Upper lobe of left lung (tissue), 6 donors: ENCODE results near the gene LHX3. TPM values are rescaled to one million over a fixed set of nuclear protein-coding genes. Genes with fewer than 3 reads are reported as not detected.

ENCODE experiments used
- ATAC-seq, 2 donors: fragments of 200-7000 bp; cut with Tn5 transposase; one replicate each; pipeline ENCODE4 v1.9.1; 2022; ENCODE audit warnings: mild to moderate bottlenecking in 2 of 2, moderate library complexity in 2 of 2; ENCODE audit not compliant: low FRiP score in 2 of 2
- DNase-seq, 2 donors: peaks; one replicate each; pipeline ENCODE4 v3.0.0-alpha.2; 2019 to 2020
- H3K27ac ChIP-seq, 4 donors: fragments of 200-600 bp; sonication (generic); one replicate each; pipeline ENCODE4 v1.5.1; 2016 to 2019
- H3K27me3 ChIP-seq, 4 donors: fragments of 200-600 bp; sonication (generic); one replicate each; pipeline ENCODE4 v1.5.1; 2017 to 2019
- H3K36me3 ChIP-seq, 4 donors: fragments of 200-600 bp; sonication (generic); one replicate each; pipeline ENCODE4 v1.5.1; 2016 to 2019
- H3K4me1 ChIP-seq, 4 donors: fragments of 200-600 bp; sonication (generic); one replicate each; pipeline ENCODE4 v1.5.1; 2018 to 2019
- H3K4me3 ChIP-seq, 4 donors: fragments of 200-600 bp; sonication (generic); one replicate each; pipeline ENCODE4 v1.5.1; 2017 to 2019; ENCODE audit warnings: mild to moderate bottlenecking in 2 of 4, moderate library complexity in 1 of 4
- H3K9me3 ChIP-seq, 4 donors: fragments of 200-600 bp; sonication (generic); one replicate each; pipeline ENCODE4 v1.5.1; 2018 to 2019
- CTCF ChIP-seq, 6 experiments: fragments of 450-650 bp in 4 of 6; fragments of 200-600 bp in 2 of 6; sonication (generic) in 2 of 6; IDR thresholded peaks; one replicate each; pipeline ENCODE4 v1.5.1; 2016 to 2019; ENCODE audit warnings: antibody characterized with exemption in 6 of 6
- EP300 ChIP-seq, 4 donors: sonication (generic); formaldehyde crosslinking; IDR thresholded peaks; one replicate each; pipeline ENCODE4 v1.5.1; 2017; ENCODE audit warnings: antibody characterized with exemption in 4 of 4, control low read depth in 2 of 4
- POLR2A ChIP-seq, 4 donors: fragments of 450-650 bp; IDR thresholded peaks; one replicate each; pipeline ENCODE4 v1.5.1; 2016 to 2017; ENCODE audit warnings: antibody characterized with exemption in 4 of 4, mild to moderate bottlenecking in 2 of 4
- POLR2AphosphoS5 ChIP-seq, 2 donors: sonication (generic); formaldehyde crosslinking; IDR thresholded peaks; one replicate each; pipeline ENCODE4 v1.5.1; 2017; ENCODE audit warnings: antibody characterized with exemption in 2 of 2
- WGBS, 2 donors: methylation state at CpG; one replicate each; pipeline ENCODE4 v1.1.5; 2017 to 2018; 5-methylcytosine and 5-hydroxymethylcytosine counted together
- total RNA-seq, 6 donors: library from RNA; depleted of rRNA in 4 of 6; stranded (reverse); fragments of >200 nt in 4 of 6; gene quantifications; one replicate each; pipeline versions ENCODE4 v1.1.0 to v1.2.1, GENCODE V29; 2016 to 2021
- donor health status: DM: no; HTN: no; CAD: no; lungs with moderate emphysema.
- donor health status: DM: no; HTN: yes; CAD: no; lungs with severe emphysema.

Gene LHX3
- total RNA-seq, 6 donors from 2014 or later: 0.20 TPM; not detected in 5

GRCh38 chr9:136159851-136160250 lies 45.1 kb downstream of the LHX3 start:
- WGBS, 2 donors: 87% methylated on average over 16 of the region's 16 CpGs; no CpG with 5 or more reads in 1 of the 2 donors

DNA sequence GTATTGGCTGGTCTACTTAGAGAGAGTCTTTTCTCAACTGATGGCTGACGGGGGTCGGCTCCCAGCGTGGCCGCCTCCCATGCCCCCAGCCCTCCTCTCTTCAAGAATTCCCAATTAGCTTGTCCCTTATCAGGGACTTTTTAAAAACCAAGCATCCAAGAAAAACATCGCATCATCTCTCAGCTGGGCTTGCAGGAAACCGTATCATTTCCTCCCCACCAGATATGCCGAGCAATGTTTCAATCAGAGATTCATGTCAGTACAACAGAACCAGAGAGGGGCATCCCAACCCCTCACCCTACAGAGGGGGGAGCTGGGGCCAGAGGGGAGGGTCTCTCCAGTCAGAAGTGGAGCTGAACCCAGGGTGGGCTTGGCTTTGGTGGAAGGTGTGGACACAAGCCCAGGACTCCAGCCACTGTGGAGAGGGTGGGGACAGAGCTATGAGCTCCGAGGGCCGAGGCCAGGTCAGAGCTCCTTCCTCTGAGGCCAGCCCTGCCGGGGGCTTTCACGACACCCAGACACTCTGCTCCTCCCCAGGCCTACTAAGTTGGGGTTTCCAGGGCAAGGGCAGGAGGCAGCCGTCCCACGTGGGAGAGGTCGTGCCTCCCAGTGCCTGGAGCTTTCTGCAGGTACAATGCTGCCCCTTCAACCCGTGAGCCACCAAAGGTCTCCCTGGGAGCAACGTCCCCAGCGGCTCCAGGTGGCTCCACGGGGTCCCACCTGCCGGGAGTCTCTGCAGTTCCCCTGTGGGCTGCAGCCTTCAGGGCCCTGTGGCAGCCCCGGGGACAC lies 47.3 kb downstream of the LHX3 start:
- Histone ChIP-seq H3K9me3 (peaks cover 0 to 4% (median 0%) of the 10 kb centered on the region in 4 donors), H3K27ac (no peak overlapping the region), H3K27me3 (no peaks in the 10 kb centered on the region), H3K36me3 (no peaks in the 10 kb centered on the region), H3K4me3 (no peak overlapping the region), H3K4me1 (no peaks in the 10 kb centered on the region)
- 44 to 48% methylated on average over 11 of the region's 20 CpGs for WGBS, 2 donors
- TF ChIP-seq POLR2A (IDR thresholded peaks at IDR 0.05): no peak
- no peak for TF ChIP-seq CTCF (IDR thresholded peaks at IDR 0.05)
- TF ChIP-seq EP300 (IDR thresholded peaks at IDR 0.05): no peak
- TF ChIP-seq POLR2AphosphoS5 (IDR thresholded peaks at IDR 0.05): no peak
- ATAC-seq: no peak
- DNase-seq: peak in 1 of 2 donors; percentile 66

More at GRCh38 chr9:136159851-136160250, 45.1 kb downstream of the LHX3 start:
- Histone ChIP-seq H3K36me3 (no peaks in the 10 kb centered on the region), H3K4me1 (no peaks in the 10 kb centered on the region), H3K27ac (no peak overlapping the region), H3K4me3 (no peak overlapping the region), H3K27me3 (no peaks in the 10 kb centered on the region), H3K9me3 (peaks cover 0 to 5% (median 2%) of the 10 kb centered on the region in 4 donors)
- no peak for ATAC-seq
- DNase-seq: peak in 1 of 2 donors; percentile 54
- TF ChIP-seq EP300 (IDR thresholded peaks at IDR 0.05) (no peak), POLR2A (IDR thresholded peaks at IDR 0.05) (no peak), POLR2AphosphoS5 (IDR thresholded peaks at IDR 0.05) (no peak), CTCF (IDR thresholded peaks at IDR 0.05) (no peak)

DNA sequence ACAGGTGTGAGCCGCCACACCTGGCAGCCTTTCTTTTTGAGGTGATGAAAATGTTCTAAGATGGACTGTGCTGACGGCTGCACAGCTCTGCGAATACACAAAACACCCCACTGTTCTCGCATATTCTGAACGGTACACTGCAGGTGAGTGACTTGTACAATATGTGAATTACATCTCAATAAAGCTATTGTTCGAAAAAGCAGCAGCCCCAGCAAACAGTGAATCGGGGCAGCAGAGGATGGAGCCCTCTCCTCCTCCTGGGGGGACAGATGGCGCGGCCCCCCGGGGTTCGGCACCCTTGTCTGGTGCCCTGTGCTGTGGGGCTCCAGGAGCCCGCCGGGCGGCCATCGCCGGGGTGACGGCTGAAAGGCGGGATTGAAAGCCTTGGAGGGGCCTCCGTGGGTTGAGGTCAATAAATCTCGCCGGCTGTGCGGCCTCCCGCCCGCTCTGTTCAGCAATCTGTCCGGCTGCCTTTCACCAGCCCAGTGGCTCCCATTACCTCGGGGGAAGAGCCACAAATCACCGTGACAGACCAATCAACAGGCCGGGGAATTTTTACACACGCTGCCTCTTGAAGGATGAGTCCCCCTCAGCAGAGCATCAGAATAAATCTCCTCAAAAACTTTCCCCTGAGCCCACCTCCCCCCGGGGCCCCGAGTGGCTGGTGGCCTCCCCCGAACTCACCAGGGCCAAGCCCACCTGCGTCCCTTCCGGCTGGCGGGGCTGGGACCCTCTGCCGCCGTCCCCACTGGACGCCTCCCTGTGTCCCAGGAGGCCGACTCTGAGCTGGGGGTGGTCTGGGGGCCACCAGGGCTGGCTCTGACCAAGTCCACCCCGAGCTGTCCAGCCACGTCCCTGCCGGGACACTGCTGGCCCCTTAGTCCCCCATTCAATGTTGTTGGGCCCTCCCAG lies 48.5 kb downstream of the LHX3 start:
- Histone ChIP-seq H3K27ac (no peak overlapping the region), H3K27me3 (no peaks in the 10 kb centered on the region), H3K4me3 (no peak overlapping the region), H3K9me3 (no peaks in the 10 kb centered on the region), H3K36me3 (no peaks in the 10 kb centered on the region), H3K4me1 (no peaks in the 10 kb centered on the region)
- ATAC-seq (no peak), DNase-seq (peak in 1 of 2 donors; percentile 77)
- TF ChIP-seq CTCF (IDR thresholded peaks at IDR 0.05) (no peak), POLR2A (IDR thresholded peaks at IDR 0.05) (no peak), EP300 (IDR thresholded peaks at IDR 0.05) (no peak), POLR2AphosphoS5 (IDR thresholded peaks at IDR 0.05) (no peak)
- 61 to 67% methylated on average over 16 to 42 of the region's 42 CpGs for WGBS, 2 donors

- Histone ChIP-seq H3K27me3 (no peaks in the 10 kb centered on the region), H3K27ac (no peak overlapping the region), H3K9me3 (no peaks in the 10 kb centered on the region), H3K4me3 (no peak overlapping the region), H3K4me1 (no peaks in the 10 kb centered on the region), H3K36me3 (no peaks in the 10 kb centered on the region)
- WGBS, 2 donors: 84 to 90% methylated on average over 16 to 17 of the region's 17 CpGs
- no peak for ATAC-seq
- DNase-seq: peak in 1 of 2 donors; percentile 29
- TF ChIP-seq POLR2AphosphoS5 (IDR thresholded peaks at IDR 0.05) (no peak), POLR2A (IDR thresholded peaks at IDR 0.05) (no peak), EP300 (IDR thresholded peaks at IDR 0.05) (no peak), CTCF (IDR thresholded peaks at IDR 0.05) (no peak)
These were observed 49.4 kb downstream of the LHX3 start for GRCh38 chr9:136155576-136155975.
